ENCODE measurements around the gene ULK4.

- TF ChIP-seq ZEB2 (tag by site-specific recombination; IDR thresholded peaks at IDR 0.05) (no peak), ZBTB8A (tag by site-specific recombination; IDR thresholded peaks at IDR 0.05) (no peak), ZNF266 (tag by site-specific recombination; IDR thresholded peaks at IDR 0.05; ENCODE audit: low read depth) (no peak), YY1 (tag by site-specific recombination; IDR thresholded peaks at IDR 0.05) (no peak), CTCF (tag by site-specific recombination; IDR thresholded peaks at IDR 0.05) (no peak), ZNF138 (tag by site-specific recombination; IDR thresholded peaks at IDR 0.05; ENCODE audit: borderline replicate concordance) (no peak), ZNF10 (tag by site-specific recombination; IDR thresholded peaks at IDR 0.05) (no peak), ZNF777 (tag by site-specific recombination; IDR thresholded peaks at IDR 0.05; ENCODE audit: borderline replicate concordance) (no peak), ZNF626 (tag by site-specific recombination; IDR thresholded peaks at IDR 0.05) (no peak), ZFP69B (tag by site-specific recombination; IDR thresholded peaks at IDR 0.05) (no peak), REST (tag by site-specific recombination; IDR thresholded peaks at IDR 0.05) (no peak), ZNF239 (tag by site-specific recombination; IDR thresholded peaks at IDR 0.05) (no peak)
Measured at GRCh38 chr3:41940393-41940792, 21.5 kb downstream of the ULK4 start.
